ENCODE measurements around the gene WDR82.
A peak's percentile ranks its signal among the peaks of the same experiment; 100 is the strongest.

The WDR82 gene

DNA sequence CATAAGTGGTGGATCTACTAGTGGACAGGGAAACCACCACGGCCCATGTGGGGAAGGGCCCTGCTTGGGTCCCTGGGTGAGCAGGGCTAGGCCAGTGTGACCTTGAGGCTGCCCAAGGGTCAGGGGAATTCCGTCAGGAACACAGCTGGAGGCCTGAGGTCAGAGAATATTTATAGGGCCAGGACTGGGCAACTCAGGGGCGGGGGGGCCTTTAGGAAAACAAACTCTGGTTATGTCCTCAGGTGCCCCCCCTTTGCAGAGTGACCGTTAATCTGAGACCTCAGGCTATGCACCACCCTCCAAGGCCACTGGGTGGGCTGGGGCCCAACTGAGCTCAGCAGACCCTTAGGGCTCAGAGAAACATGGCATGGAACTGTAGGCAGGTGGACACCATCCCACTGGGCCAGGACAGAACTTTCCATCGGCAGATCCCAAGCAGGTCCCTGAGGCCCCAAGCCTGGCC, 42.0 kb downstream of the WDR82 start:
- peak in 1 of 2 donors; percentile 43 for DNase-seq

GRCh38 chr3:52234516-52235447, 43.7 kb downstream of the WDR82 start:
- no peak for DNase-seq

GRCh38 chr3:52233968-52234367, 44.5 kb downstream of the WDR82 start:
- DNase-seq = no peak

- DNase-seq = no peak
Observed at GRCh38 chr3:52233108-52233591, 45.3 kb downstream of the WDR82 start.

- no peak for DNase-seq
Observed at GRCh38 chr3:52232279-52233107, 46.0 kb downstream of the WDR82 start.

GRCh38 chr3:52231502-52232278, 46.8 kb downstream of the WDR82 start:
- peak; percentile 49 to 88 for DNase-seq

DNA sequence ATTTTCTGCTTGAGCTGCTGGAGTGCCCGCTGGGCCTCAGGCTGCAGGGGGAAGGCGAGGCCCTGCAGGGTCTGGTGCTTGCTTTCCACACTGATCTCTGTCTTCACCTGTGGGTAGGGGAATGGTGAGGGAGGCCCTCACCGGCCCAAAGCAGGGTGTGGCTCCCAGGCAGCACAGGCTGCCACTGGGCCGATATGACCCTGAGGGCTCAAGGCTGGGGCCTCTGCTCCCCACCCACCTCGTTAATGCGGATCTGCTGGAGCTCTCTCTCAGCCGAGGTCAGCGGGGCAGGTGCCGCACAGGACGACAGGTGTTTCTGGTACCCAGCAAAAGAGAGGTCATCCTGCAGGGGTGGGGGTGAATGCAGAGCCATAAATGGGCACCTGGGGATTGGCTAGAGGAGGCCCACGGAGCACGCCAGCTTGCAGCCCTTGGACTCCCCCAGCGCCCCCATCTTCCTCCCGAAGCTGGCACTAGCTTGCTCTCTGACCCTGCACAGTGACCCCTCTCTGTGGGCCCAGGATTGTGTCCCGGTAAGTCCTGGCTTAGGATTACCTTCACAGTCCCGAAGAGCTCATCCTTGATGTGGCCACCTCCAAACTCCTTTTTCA, 47.5 kb downstream of the WDR82 start:
- no peak for DNase-seq

- DNase-seq = no peak
Observed at GRCh38 chr3:52230461-52230860, 48.0 kb downstream of the WDR82 start.

- no peak for DNase-seq
Observed at GRCh38 chr3:52229656-52230055, 48.8 kb downstream of the WDR82 start.

GRCh38 chr3:52228751-52229291, 49.6 kb downstream of the WDR82 start:
- DNase-seq = no peak

DNA sequence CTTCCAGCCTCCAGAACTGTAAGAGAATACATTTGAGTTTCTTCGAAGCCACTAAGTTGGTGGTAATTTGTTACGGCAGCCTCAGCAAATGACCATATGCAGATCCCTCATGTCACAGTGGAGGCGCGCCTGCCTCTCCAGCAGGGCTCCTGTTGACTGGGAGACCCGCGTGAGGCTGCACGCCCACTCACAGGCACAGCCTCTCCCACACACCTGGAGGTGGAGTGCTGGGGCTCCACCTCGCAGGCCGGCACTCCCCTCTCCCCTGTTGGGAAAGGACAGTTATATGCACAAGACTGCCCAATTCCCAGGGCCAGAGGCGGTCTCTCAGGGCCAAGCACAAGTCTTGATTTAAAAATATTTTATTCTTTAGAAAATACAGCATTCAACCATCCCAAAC, 50.2 kb downstream of the WDR82 start:
- no peak for DNase-seq

- DNase-seq = no peak
Observed at GRCh38 chr3:52227766-52228165, 50.7 kb downstream of the WDR82 start.

GRCh38 chr3:52227117-52227516, 51.3 kb downstream of the WDR82 start:
- DNase-seq = no peak

GRCh38 chr3:52226229-52226817, 52.1 kb downstream of the WDR82 start:
- no peak for DNase-seq

GRCh38 chr3:52225452-52226228, 52.8 kb downstream of the WDR82 start, which contains the start of gene TLR9:
TSS of gene TLR9 (minus strand) at chr3:52225645. CDS start at chr3:52225529, 116 bp downstream.
- peak; percentile 39 to 51 for DNase-seq

- no peak for DNase-seq
Observed at GRCh38 chr3:52223449-52224408, 54.7 kb downstream of the WDR82 start.

DNA sequence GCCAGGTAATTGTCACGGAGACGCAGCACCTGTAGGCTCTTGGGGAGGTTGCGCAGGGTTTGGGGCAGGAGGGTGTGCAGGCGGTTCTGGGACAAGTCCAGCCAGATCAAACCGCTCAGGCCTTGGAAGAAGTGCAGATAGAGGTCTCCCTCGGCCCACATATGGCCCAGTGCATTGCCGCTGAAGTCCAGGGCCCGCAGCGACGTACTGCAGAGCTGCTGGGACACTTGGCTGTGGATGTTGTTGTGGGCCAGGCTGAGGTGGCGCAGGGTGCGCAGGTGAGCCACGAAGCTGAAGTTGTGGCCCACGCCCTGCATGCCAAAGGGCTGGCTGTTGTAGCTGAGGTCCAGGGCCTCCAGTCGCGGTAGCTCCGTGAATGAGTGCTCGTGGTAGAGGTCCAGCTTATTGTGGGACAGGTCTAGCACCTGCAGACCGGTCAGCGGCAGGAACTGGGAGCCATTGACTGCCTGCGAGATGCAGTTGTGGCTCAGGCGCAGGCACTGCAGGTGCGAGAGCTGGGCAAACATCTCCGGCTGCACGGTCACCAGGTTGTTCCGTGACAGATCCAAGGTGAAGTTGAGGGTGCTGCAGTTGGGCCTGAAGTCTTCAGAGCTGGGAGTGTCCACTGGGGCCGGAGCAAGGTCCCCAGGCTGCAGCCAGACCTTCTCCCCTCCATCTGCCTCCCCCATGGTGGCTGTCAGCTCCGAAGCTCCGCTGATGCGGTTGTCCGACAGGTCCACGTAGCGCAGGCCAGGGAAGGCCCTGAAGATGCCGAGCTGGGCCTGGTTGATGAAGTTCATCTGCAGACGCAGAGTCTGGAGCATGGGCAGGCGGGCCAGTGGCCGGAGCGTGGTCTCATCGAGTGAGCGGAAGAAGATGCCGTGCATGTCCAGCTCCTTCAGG, 55.9 kb downstream of the WDR82 start:
- no peak for DNase-seq
